Activated CD4-positive, CD25-positive, alpha-beta regulatory T cell treated with anti-CD3 and anti-CD28 coated beads, Interleukin-2, amount 50 U/mL, for 16 hours (primary cell): Measurements from ENCODE around the gene NFYA.
"Not testable (repeated sequence)": the region's sequence is repeated elsewhere in the genome, so short reads cannot be mapped to it uniquely, and the experiment has no call there.

Source experiments
- DNase-seq: peaks from one replicate; pipeline ENCODE4 v3.0.0-alpha.2; 2020; ENCODE audit warnings: low read depth, low spot score

Gene NFYA

GRCh38 chr6:41115027-41115426 is 42.3 kb downstream of the NFYA start:
- not testable (repeated sequence) for DNase-seq

GRCh38 chr6:41119508-41119907 is 46.7 kb downstream of the NFYA start:
- DNase-seq: no peak

DNA sequence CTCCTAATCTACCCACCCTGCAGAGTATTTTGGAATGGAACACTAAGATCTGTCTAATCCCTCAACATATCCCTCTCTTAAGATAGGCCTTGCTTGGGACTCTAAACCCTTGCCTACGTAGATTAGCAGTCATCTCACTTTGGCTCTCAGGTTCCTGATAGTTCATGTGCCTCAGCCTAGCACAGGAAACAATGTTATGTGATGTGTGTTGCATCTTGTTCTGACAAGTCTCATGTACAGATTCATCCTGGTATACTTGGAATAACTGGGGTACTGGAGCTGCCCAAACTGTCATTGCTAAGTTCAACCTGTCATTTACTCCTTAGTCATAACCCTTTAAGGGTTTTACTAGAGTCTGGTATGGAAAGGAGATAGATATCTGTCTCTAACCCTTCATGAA is 47.3 kb downstream of the NFYA start:
- no peak for DNase-seq

DNA sequence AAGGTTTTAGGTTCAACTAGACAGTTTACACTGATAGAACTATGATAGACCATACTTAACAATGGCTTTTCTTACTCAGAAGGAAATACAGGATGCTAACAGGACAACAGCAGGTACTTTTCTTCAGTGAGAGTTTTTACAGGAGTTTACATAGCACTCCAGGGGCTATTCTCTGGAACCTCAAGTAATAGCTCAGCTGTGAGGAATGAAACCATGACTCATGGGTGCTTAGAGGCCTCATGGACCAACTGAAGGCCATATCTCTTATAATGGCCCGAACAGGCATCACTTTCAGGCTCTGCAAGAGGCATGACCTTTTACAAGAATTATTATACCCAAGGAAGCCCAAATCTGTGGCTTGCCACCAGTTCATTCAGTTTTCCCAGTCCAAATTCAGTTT is 49.6 kb downstream of the NFYA start:
- no peak for DNase-seq

DNA sequence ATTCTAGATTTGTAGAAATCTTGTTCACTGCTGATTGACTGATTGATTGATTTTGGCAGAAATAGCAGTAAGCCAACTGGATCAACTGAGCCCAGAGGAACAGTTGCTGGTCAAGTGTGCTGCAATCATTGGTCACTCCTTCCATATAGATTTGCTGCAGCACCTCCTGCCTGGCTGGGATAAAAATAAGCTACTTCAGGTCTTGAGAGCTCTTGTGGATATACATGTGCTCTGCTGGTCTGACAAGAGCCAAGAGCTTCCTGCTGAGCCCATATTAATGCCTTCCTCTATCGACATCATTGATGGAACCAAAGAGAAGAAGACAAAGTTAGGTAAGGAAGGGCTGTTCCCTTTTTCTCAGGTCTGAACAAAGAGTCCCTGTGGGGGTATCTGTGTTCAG is 50.1 kb downstream of the NFYA start:
- DNase-seq: no peak

GRCh38 chr6:41125282-41125681 is 52.5 kb downstream of the NFYA start:
- DNase-seq: no peak

- no peak for DNase-seq
Observed at GRCh38 chr6:41132254-41132653, 59.5 kb downstream of the NFYA start.

DNA sequence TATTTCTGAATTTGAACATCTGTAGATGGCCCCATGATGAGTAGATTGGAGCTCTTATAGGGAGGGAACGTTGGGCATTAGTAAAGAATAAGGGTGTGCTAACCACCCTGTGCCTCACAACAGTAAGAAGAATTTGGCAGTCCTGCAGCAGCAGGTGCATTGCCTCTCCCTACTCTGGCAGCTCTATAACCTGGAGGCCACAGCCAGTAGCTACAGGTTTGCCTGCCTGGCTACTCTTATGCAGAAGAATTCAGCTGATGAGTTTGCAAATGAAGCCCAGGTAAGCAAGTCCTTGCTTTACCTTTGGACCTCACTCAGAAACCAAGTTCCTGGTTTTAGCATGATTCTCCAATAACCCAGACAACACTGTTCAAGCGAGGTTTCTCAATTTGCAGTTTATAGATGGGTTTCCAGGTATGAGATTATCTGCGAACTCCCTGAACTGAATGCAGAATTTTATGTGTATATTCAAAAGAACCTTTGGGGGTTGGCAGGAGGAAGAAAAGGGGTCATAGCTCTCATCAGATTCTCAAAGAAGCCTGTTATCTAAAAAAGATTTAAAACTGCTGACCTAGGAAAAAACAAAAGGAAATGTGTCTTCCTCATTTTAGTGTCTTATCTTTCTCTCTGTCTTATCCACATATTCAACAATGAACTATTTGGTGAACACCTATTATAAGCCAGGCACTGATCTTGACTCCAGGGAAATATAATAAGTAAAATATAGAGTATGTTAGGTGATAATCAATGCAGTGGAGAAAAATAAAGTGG is 62.5 kb downstream of the NFYA start:
- DNase-seq: no peak

DNA sequence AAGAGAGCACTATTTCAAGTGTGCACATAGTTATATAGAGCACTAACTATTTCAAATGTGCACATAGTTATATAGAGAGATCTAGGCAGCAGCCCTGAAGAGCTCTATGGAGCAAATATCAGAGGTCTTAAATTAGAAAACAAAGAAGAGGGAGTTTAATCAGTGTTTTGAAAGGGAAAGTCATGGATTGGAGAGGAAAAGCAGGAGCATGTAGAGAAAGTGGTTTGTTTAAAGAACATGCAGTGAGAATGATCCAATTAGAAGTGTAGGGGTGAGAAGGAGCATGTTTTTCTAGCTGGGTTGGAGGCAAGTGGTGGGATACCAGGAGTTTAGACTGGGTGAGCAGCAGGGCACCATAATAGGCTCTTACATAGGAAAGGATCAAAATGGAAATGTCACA is 64.1 kb downstream of the NFYA start:
- no peak for DNase-seq

GRCh38 chr6:41147917-41148316 is 75.1 kb downstream of the NFYA start:
- DNase-seq: no peak
